HG02870 (cell line): ENCODE measurements around the gene LIPT2.

Experiments used
- ATAC-seq: cut with Tn5 transposase; IDR thresholded peaks from one replicate; pipeline ENCODE4 v1.9.1; 2021; ENCODE audit warnings: mild to moderate bottlenecking, moderate library complexity; ENCODE audit not compliant: unreplicated experiment

LIPT2 gene

GRCh38 chr11:74466916-74467885, 26.3 kb downstream of the LIPT2 start, which contains the start of gene KCNE3:
KCNE3 (minus strand) TSS chr11:74467549; CDS start chr11:74457563, 9,986 bp downstream.
- no peak for ATAC-seq

GRCh38 chr11:74465291-74465708, 28.2 kb downstream of the LIPT2 start:
- no peak for ATAC-seq

- ATAC-seq = no peak
Measured at GRCh38 chr11:74464746-74465145, 28.8 kb downstream of the LIPT2 start.

- ATAC-seq = no peak
Measured at GRCh38 chr11:74463216-74463615, 30.3 kb downstream of the LIPT2 start.

GRCh38 chr11:74462631-74463030, 30.9 kb downstream of the LIPT2 start:
- no peak for ATAC-seq

- ATAC-seq = no peak
Measured at GRCh38 chr11:74462009-74462408, 31.5 kb downstream of the LIPT2 start.

GRCh38 chr11:74460481-74461154, 32.9 kb downstream of the LIPT2 start:
- no peak for ATAC-seq

GRCh38 chr11:74460065-74460464, 33.5 kb downstream of the LIPT2 start:
- ATAC-seq = no peak

GRCh38 chr11:74459584-74459983, 33.9 kb downstream of the LIPT2 start:
- ATAC-seq = no peak

- no peak for ATAC-seq
Measured at GRCh38 chr11:74457356-74457755, 36.2 kb downstream of the LIPT2 start.

GRCh38 chr11:74453373-74453975, 40.0 kb downstream of the LIPT2 start:
- no peak for ATAC-seq

- ATAC-seq = no peak
Measured at GRCh38 chr11:74452366-74452765, 41.2 kb downstream of the LIPT2 start.

- ATAC-seq = no peak
Measured at GRCh38 chr11:74450318-74450717, 43.2 kb downstream of the LIPT2 start.

- no peak for ATAC-seq
Measured at GRCh38 chr11:74449369-74449931, 44.1 kb downstream of the LIPT2 start.

- no peak for ATAC-seq
Measured at GRCh38 chr11:74447720-74448119, 45.8 kb downstream of the LIPT2 start.

GRCh38 chr11:74446532-74446938, 47.0 kb downstream of the LIPT2 start:
- no peak for ATAC-seq

- ATAC-seq = no peak
Measured at GRCh38 chr11:74444173-74444826, 49.2 kb downstream of the LIPT2 start.

- no peak for ATAC-seq
Measured at GRCh38 chr11:74443071-74443864, 50.3 kb downstream of the LIPT2 start.

- ATAC-seq = no peak
Measured at GRCh38 chr11:74442636-74443035, 50.9 kb downstream of the LIPT2 start.
